ENCODE measurements around the gene KIR3DL2.

- no peak for TF ChIP-seq CREB5 (CRISPR knock-in tag; IDR thresholded peaks at IDR 0.05; ENCODE audit: low read depth)
- no peak for TF ChIP-seq ZNF8 (CRISPR knock-in tag; IDR thresholded peaks at IDR 0.05)
- no peak for TF ChIP-seq PATZ1 (CRISPR knock-in tag; IDR thresholded peaks at IDR 0.05; ENCODE audit: borderline replicate concordance)
- TF ChIP-seq TCF4 (CRISPR knock-in tag; IDR thresholded peaks at IDR 0.05; ENCODE audit: borderline replicate concordance): no peak
- TF ChIP-seq ZNF70 (CRISPR knock-in tag; IDR thresholded peaks at IDR 0.05): no peak
- no peak for TF ChIP-seq RARB (CRISPR knock-in tag; IDR thresholded peaks at IDR 0.05)
- TF ChIP-seq CSRNP3 (CRISPR knock-in tag; IDR thresholded peaks at IDR 0.05): no peak
- no peak for TF ChIP-seq ZFP30 (CRISPR knock-in tag; IDR thresholded peaks at IDR 0.05)
- no peak for TF ChIP-seq CSDC2 (CRISPR knock-in tag; IDR thresholded peaks at IDR 0.05)
- no peak for TF ChIP-seq BACH2 (CRISPR knock-in tag; IDR thresholded peaks at IDR 0.05; ENCODE audit: borderline replicate concordance)
- TF ChIP-seq TSHZ2 (CRISPR knock-in tag; IDR thresholded peaks at IDR 0.05): no peak
- no peak for TF ChIP-seq SNAI2 (CRISPR knock-in tag; IDR thresholded peaks at IDR 0.05)
- no peak for TF ChIP-seq ZFP3 (CRISPR knock-in tag; IDR thresholded peaks at IDR 0.05)
- TF ChIP-seq ZC3H10 (CRISPR knock-in tag; IDR thresholded peaks at IDR 0.05): no peak
These were observed 23.7 kb downstream of the KIR3DL2 start, which contains the start of gene FCAR for GRCh38 chr19:54873990-54874389.
